ENCODE data around the gene VPS52. TPM values are rescaled to one million over a fixed set of nuclear protein-coding genes. Genes with fewer than 3 reads are reported as not detected.
"Not testable (repeated sequence)": the region's sequence is repeated elsewhere in the genome, so short reads cannot be mapped to it uniquely, and the experiment has no call there.

The VPS52 gene
- total RNA-seq, 1 experiment from 2014 or later: 47.1 TPM

GRCh38 chr6:33286946-33287914, 15.6 kb upstream of the VPS52 start:
- no peak overlapping the region for H2AK5ac ChIP-seq (ENCODE audit: insufficient read length, low read length)
- Mint-ChIP-seq H3K36me3 (ENCODE audit: insufficient read depth in 1 of 3, low read depth in 3 of 3) (peaks cover 24 to 77% (median 50%) of the 10 kb centered on the region in 3 experiments; a peak in 6 of 7 replicates), H3K9me3 (no peaks in the 10 kb centered on the region), H3K4me1 (peaks cover 7 to 20% of the 10 kb centered on the region in 2 experiments), H3K27me3 (ENCODE audit: low read depth) (no peaks in the 10 kb centered on the region; the same call in 1 of the 2 replicates), H3K4me3 (peak overlapping the region; percentile 99 to 100), H3K27ac (no peak overlapping the region)
- H3T11ph ChIP-seq (ENCODE audit: low read length): no peak overlapping the region
- H3K4ac ChIP-seq (ENCODE audit: low read depth, low read length): no peak overlapping the region
- H2BK15ac ChIP-seq (ENCODE audit: low read depth, low read length): no peak overlapping the region
- H2BK5ac ChIP-seq (ENCODE audit: insufficient read length, low read length): no peak overlapping the region
- no peaks in the 10 kb centered on the region; the same call in 1 of the 2 replicates for H3K4me1 ChIP-seq (ENCODE audit: insufficient read depth, low read length)
- H2BK20ac ChIP-seq (ENCODE audit: low read depth, low read length, poor library complexity, severe bottlenecking): no peak overlapping the region
- peaks cover 8% of the 10 kb centered on the region for H3K79me1 ChIP-seq (ENCODE audit: insufficient read depth, low read depth, low read length, poor library complexity, severe bottlenecking)
- H3K18ac ChIP-seq (ENCODE audit: insufficient read length, low read depth, low read length): no peak overlapping the region
- no peak overlapping the region for H2AFZ ChIP-seq (ENCODE audit: low read length)
- no peak overlapping the region for H3K27ac ChIP-seq (ENCODE audit: insufficient read length, low read depth, low read length)
- peaks cover 7% of the 10 kb centered on the region; the same call in 1 of the 2 replicates for H3K79me2 ChIP-seq (ENCODE audit: insufficient read depth, low read length)
- no peak overlapping the region for H3K23ac ChIP-seq (ENCODE audit: insufficient read length, low read depth, low read length)
- no peak overlapping the region for H4K8ac ChIP-seq (replicated peaks; ENCODE audit: insufficient read length, low read depth, low read length)
- DNase-seq: no peak
- no peaks in the 10 kb centered on the region for H3K9me3 ChIP-seq (ENCODE audit: control insufficient read depth, low read depth, low read length)
- no CpG with 5 or more reads among the region's 22 CpGs for WGBS (ENCODE audit: extremely low coverage, insufficient read length, low lambda C conversion rate)
- H2BK120ac ChIP-seq (ENCODE audit: low read depth, low read length, poor library complexity, severe bottlenecking): no peak overlapping the region
- H3K9ac ChIP-seq (ENCODE audit: extremely low read depth, insufficient read length, low read length): no peak overlapping the region
- peaks cover 12% of the 10 kb centered on the region for H3K23me2 ChIP-seq (ENCODE audit: insufficient read length, low read depth, low read length, poor library complexity, severe bottlenecking)
- H4K20me1 ChIP-seq (ENCODE audit: control insufficient read depth, insufficient read depth, insufficient read length): no peaks in the 10 kb centered on the region
- H3K14ac ChIP-seq (ENCODE audit: insufficient read depth, low read length): no peak overlapping the region
- H4K5ac ChIP-seq (ENCODE audit: insufficient read length, low read depth, low read length): no peak overlapping the region
- H4K91ac ChIP-seq (ENCODE audit: insufficient read length, low read depth, low read length): no peak overlapping the region
- no peaks in the 10 kb centered on the region for H3K27me3 ChIP-seq (ENCODE audit: insufficient read depth, low read length)
- H3K4me2 ChIP-seq (ENCODE audit: insufficient read depth, insufficient read length, low read length): no peak overlapping the region
- H2BK12ac ChIP-seq (ENCODE audit: insufficient read length, low read depth, low read length): no peak overlapping the region
- TF ChIP-seq, protein P1, sequence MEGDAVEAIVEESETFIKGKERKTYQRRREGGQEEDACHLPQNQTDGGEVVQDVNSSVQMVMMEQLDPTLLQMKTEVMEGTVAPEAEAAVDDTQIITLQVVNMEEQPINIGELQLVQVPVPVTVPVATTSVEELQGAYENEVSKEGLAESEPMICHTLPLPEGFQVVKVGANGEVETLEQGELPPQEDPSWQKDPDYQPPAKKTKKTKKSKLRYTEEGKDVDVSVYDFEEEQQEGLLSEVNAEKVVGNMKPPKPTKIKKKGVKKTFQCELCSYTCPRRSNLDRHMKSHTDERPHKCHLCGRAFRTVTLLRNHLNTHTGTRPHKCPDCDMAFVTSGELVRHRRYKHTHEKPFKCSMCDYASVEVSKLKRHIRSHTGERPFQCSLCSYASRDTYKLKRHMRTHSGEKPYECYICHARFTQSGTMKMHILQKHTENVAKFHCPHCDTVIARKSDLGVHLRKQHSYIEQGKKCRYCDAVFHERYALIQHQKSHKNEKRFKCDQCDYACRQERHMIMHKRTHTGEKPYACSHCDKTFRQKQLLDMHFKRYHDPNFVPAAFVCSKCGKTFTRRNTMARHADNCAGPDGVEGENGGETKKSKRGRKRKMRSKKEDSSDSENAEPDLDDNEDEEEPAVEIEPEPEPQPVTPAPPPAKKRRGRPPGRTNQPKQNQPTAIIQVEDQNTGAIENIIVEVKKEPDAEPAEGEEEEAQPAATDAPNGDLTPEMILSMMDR (conservative IDR thresholded peaks at IDR 0.05): no peak
- H3K56ac ChIP-seq (ENCODE audit: insufficient read length, low read depth, low read length): no peak overlapping the region

DNA sequence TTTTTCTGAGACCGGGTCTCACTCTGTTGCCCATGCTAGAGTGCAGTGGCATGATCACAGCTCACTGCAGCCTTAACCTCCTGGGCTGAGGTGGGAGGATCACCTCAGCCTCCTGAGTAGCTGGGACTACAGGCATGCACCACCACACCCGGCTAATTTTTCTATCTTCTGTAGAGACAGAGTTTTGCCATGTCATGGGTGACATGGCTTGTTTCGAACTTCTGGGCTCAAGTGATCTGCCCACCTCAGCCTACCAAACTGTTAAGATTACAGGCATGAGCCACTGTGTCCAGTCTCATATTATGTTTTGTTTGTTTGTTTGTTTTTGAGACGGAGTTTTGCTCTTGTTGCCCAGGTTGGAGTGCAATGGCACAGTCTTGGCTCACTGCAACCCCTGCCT, 13.5 kb upstream of the VPS52 start:
- H2AK5ac ChIP-seq (ENCODE audit: insufficient read length, low read length); H4K8ac ChIP-seq (replicated peaks; ENCODE audit: insufficient read length, low read depth, low read length); DNase-seq; H3K27me3 ChIP-seq (ENCODE audit: insufficient read depth, low read length); H2BK20ac ChIP-seq (ENCODE audit: low read depth, low read length, poor library complexity, severe bottlenecking); H3K4me1 ChIP-seq (ENCODE audit: insufficient read depth, low read length); H3K4ac ChIP-seq (ENCODE audit: low read depth, low read length); H3K4me2 ChIP-seq (ENCODE audit: insufficient read depth, insufficient read length, low read length); H3K23ac ChIP-seq (ENCODE audit: insufficient read length, low read depth, low read length); H4K5ac ChIP-seq (ENCODE audit: insufficient read length, low read depth, low read length); H3K18ac ChIP-seq (ENCODE audit: insufficient read length, low read depth, low read length); H2BK12ac ChIP-seq (ENCODE audit: insufficient read length, low read depth, low read length); H3K14ac ChIP-seq (ENCODE audit: insufficient read depth, low read length); H2BK5ac ChIP-seq (ENCODE audit: insufficient read length, low read length); H2BK15ac ChIP-seq (ENCODE audit: low read depth, low read length); H3K27ac ChIP-seq (ENCODE audit: insufficient read length, low read depth, low read length); H3T11ph ChIP-seq (ENCODE audit: low read length); H3K4me3 Mint-ChIP-seq; H2AFZ ChIP-seq (ENCODE audit: low read length); H3K9me3 Mint-ChIP-seq; H4K20me1 ChIP-seq (ENCODE audit: control insufficient read depth, insufficient read depth, insufficient read length); H4K91ac ChIP-seq (ENCODE audit: insufficient read length, low read depth, low read length); H3K79me2 ChIP-seq (ENCODE audit: insufficient read depth, low read length); H3K27ac Mint-ChIP-seq; H3K79me1 ChIP-seq (ENCODE audit: insufficient read depth, low read depth, low read length, poor library complexity, severe bottlenecking); H2BK120ac ChIP-seq (ENCODE audit: low read depth, low read length, poor library complexity, severe bottlenecking); H3K27me3 Mint-ChIP-seq (ENCODE audit: low read depth); H3K56ac ChIP-seq (ENCODE audit: insufficient read length, low read depth, low read length); H3K9ac ChIP-seq (ENCODE audit: extremely low read depth, insufficient read length, low read length); H3K9me3 ChIP-seq (ENCODE audit: control insufficient read depth, low read depth, low read length): not testable (repeated sequence)
- peaks cover 11% of the 10 kb centered on the region for H3K23me2 ChIP-seq (ENCODE audit: insufficient read length, low read depth, low read length, poor library complexity, severe bottlenecking)
- H3K36me3 Mint-ChIP-seq (ENCODE audit: insufficient read depth in 1 of 3, low read depth in 3 of 3): peaks cover 25 to 81% (median 46%) of the 10 kb centered on the region in 3 experiments; a peak in 6 of 7 replicates
- H3K4me1 Mint-ChIP-seq: peaks cover 6 to 19% of the 10 kb centered on the region in 2 experiments
- no CpG with 5 or more reads among the region's 4 CpGs for WGBS (ENCODE audit: extremely low coverage, insufficient read length, low lambda C conversion rate)
